Measurements from ENCODE around the gene TNFRSF21.

- no peak for TF ChIP-seq CTCF (IDR thresholded peaks at IDR 0.05)
- no peak for TF ChIP-seq POLR2A (IDR thresholded peaks at IDR 0.05)
- TF ChIP-seq POLR2AphosphoS5 (IDR thresholded peaks at IDR 0.05), result no peak
Measured at GRCh38 chr6:47252633-47253032, 57.1 kb downstream of the TNFRSF21 start.

Measured in prostate gland (tissue), 2 donors.